ENCODE data around the gene BMP7. TPM values are rescaled to one million over a fixed set of nuclear protein-coding genes. Genes with fewer than 3 reads are reported as not detected.

Gene BMP7
- total RNA-seq, 2 donors from 2014 or later = not detected

DNA sequence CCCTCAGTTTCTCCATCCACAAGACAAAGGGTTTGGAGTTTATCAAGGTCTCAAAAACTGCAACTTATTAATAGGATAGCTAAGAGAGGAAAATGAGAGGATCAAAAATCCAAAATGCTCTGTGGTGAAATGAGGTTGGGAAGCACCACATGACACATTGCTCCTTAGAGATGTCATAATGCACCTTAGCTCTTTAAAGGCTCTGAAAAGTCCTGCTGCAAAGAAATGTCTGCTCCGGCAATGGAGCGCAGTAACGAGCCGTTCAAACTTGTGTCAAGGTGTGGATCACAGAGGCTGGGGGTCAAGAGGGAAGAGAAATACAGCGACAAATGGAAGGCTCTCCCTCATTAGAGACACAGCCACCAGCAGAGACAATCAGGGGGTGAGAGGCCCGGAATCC, 53.1 kb downstream of the BMP7 start:
- H3K27me3 Mint-ChIP-seq = peaks cover 14% of the 10 kb centered on the region
- H3K9me3 Mint-ChIP-seq = no peaks in the 10 kb centered on the region
- H3K4me3 Mint-ChIP-seq = no peak overlapping the region
- ATAC-seq (replicated peaks) = no peak
- no peaks in the 10 kb centered on the region for H3K4me1 Mint-ChIP-seq
- H3K36me3 Mint-ChIP-seq (ENCODE audit: low read depth) = no peaks in the 10 kb centered on the region
- no peak overlapping the region for H3K27ac Mint-ChIP-seq

GRCh38 chr20:57212534-57213276, 53.7 kb downstream of the BMP7 start:
- ATAC-seq (replicated peaks) = no peak
- Mint-ChIP-seq H3K9me3 (no peaks in the 10 kb centered on the region), H3K4me1 (no peaks in the 10 kb centered on the region), H3K27ac (no peak overlapping the region), H3K36me3 (ENCODE audit: low read depth) (no peaks in the 10 kb centered on the region), H3K27me3 (peaks cover 14% of the 10 kb centered on the region), H3K4me3 (no peak overlapping the region)

GRCh38 chr20:57211908-57212533, 54.4 kb downstream of the BMP7 start:
- ATAC-seq (replicated peaks) = no peak
- no peaks in the 10 kb centered on the region for H3K36me3 Mint-ChIP-seq (ENCODE audit: low read depth)
- no peak overlapping the region for H3K27ac Mint-ChIP-seq

DNA sequence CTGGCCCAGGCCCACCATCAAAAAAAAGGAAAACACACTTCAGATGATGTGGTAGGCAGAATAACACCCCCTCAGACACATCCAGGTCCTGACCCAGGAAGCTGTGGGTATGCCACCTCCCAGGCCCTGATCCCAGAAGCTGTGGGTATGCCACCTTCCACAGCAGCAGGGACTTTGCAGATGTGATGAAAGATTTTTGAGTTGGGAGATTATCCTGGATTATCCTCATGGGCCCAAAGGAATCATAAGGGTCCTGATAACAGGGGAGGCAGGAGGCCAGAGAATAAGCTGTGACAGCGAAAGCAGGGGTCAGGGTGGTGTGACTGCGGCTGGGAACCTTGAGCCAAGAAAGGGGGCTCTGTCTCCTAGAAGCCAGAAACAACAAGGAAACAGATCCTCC, 55.0 kb downstream of the BMP7 start:
- Mint-ChIP-seq H3K36me3 (ENCODE audit: low read depth) (no peaks in the 10 kb centered on the region), H3K27ac (no peak overlapping the region), H3K27me3 (peaks cover 14% of the 10 kb centered on the region), H3K4me1 (no peaks in the 10 kb centered on the region), H3K9me3 (peaks cover 3% of the 10 kb centered on the region), H3K4me3 (no peak overlapping the region)
- ATAC-seq (replicated peaks) = no peak

More at GRCh38 chr20:57211908-57212533, 54.4 kb downstream of the BMP7 start:
- H3K27me3 Mint-ChIP-seq = peaks cover 14% of the 10 kb centered on the region
- H3K4me3 Mint-ChIP-seq = no peak overlapping the region
- peaks cover under 1% of the 10 kb centered on the region for H3K9me3 Mint-ChIP-seq
- H3K4me1 Mint-ChIP-seq = no peaks in the 10 kb centered on the region

DNA sequence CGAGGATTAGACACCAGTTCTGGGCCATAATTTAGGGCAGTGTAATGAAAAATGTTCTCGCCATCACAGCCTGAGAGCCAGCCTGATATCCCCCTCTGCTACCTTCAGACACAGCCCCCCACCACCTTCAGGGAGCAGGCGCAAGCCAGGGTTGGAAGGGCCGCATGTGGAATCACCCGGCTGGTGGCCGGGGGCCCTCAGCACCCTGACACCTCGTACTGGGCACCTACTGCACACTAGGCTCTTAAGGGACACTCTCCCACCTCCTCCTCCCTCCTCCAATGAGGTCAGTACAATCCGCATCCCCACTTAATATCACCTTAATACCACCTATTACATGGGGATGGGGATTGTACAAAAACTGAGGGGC, 55.5 kb downstream of the BMP7 start:
- H3K36me3 Mint-ChIP-seq (ENCODE audit: low read depth) = no peaks in the 10 kb centered on the region
- H3K27me3 Mint-ChIP-seq = peaks cover 14% of the 10 kb centered on the region
- H3K27ac Mint-ChIP-seq = no peak overlapping the region
- H3K4me3 Mint-ChIP-seq = no peak overlapping the region
- no peaks in the 10 kb centered on the region for H3K4me1 Mint-ChIP-seq
- no peak for ATAC-seq (replicated peaks)
- peaks cover 3% of the 10 kb centered on the region for H3K9me3 Mint-ChIP-seq

DNA sequence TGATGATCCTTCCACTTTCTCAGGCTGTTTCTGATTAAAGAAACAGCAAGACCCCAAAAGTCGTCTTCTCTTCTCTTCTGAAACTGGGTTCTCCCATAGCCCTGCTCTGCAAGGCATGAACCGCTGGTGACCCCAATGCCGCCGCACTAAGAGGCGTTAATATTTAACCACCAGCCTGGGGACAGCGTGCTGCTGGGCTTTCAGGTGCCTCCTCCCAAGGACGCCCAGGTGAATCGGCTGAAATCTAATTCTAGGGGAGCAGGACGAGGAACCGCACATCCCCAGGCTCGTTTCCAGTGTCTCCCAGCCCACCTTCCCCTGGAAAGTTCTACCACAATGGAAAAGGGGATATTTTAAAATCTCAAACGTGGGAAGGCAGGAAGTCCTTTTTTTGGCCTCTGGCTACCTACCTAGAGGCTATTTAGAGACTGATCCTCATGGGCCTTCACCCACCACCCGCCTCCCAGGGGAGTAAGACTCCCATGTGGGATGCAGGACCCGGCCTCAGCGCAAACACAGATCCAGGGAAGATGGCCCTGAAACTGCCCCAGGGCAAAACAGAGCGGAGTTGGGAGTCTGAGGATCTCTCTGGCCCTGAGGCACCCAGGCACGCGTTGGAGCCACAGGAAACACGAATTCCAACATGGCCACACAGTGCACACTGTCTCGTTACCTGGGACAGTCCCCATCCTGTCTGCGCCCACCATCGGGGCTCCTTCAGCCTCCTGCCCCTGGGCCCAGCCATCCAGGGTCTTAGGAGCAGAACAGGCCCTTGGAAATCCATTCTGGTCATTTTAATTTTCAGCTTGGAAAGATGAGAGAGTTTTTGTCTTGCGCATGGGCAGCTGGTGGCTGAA, 56.2 kb downstream of the BMP7 start:
- Mint-ChIP-seq H3K27ac (no peak overlapping the region), H3K4me3 (no peak overlapping the region), H3K36me3 (ENCODE audit: low read depth) (no peaks in the 10 kb centered on the region), H3K27me3 (peaks cover 14% of the 10 kb centered on the region), H3K9me3 (peaks cover 3% of the 10 kb centered on the region), H3K4me1 (no peaks in the 10 kb centered on the region)
- ATAC-seq (replicated peaks) = no peak

- no peak overlapping the region for H3K4me3 Mint-ChIP-seq
- peaks cover 11% of the 10 kb centered on the region for H3K27me3 Mint-ChIP-seq
- no peak overlapping the region for H3K27ac Mint-ChIP-seq
- H3K4me1 Mint-ChIP-seq = no peaks in the 10 kb centered on the region
- no peaks in the 10 kb centered on the region for H3K36me3 Mint-ChIP-seq (ENCODE audit: low read depth)
- no peak for ATAC-seq (replicated peaks)
- peaks cover 3% of the 10 kb centered on the region for H3K9me3 Mint-ChIP-seq
Measured at GRCh38 chr20:57209413-57209812, 57.0 kb downstream of the BMP7 start.

- Mint-ChIP-seq H3K36me3 (ENCODE audit: low read depth) (no peaks in the 10 kb centered on the region), H3K9me3 (peaks cover 3% of the 10 kb centered on the region), H3K4me3 (no peak overlapping the region), H3K27ac (no peak overlapping the region), H3K27me3 (peaks cover 10% of the 10 kb centered on the region), H3K4me1 (no peaks in the 10 kb centered on the region)
- ATAC-seq (replicated peaks) = peak; percentile 56
Measured at GRCh38 chr20:57208198-57208597, 58.2 kb downstream of the BMP7 start.

- Mint-ChIP-seq H3K4me1 (no peaks in the 10 kb centered on the region), H3K27me3 (peaks cover 10% of the 10 kb centered on the region), H3K9me3 (peaks cover 3% of the 10 kb centered on the region), H3K4me3 (no peak overlapping the region), H3K36me3 (ENCODE audit: low read depth) (no peaks in the 10 kb centered on the region), H3K27ac (no peak overlapping the region)
- no peak for ATAC-seq (replicated peaks)
Measured at GRCh38 chr20:57207251-57207650, 59.2 kb downstream of the BMP7 start.

- Mint-ChIP-seq H3K9me3 (peaks cover 3% of the 10 kb centered on the region), H3K27me3 (peaks cover 9% of the 10 kb centered on the region)
Measured at GRCh38 chr20:57205606-57206219, 60.7 kb downstream of the BMP7 start.

GRCh38 chr20:57203986-57204385, 62.5 kb downstream of the BMP7 start:
- no peak for ATAC-seq (replicated peaks)
- Mint-ChIP-seq H3K27me3 (peaks cover 4% of the 10 kb centered on the region), H3K27ac (no peak overlapping the region), H3K4me1 (no peaks in the 10 kb centered on the region), H3K36me3 (ENCODE audit: low read depth) (no peaks in the 10 kb centered on the region), H3K9me3 (peaks cover 3% of the 10 kb centered on the region), H3K4me3 (no peak overlapping the region)

More at GRCh38 chr20:57205606-57206219, 60.7 kb downstream of the BMP7 start:
- Mint-ChIP-seq H3K27ac (no peak overlapping the region), H3K36me3 (ENCODE audit: low read depth) (no peaks in the 10 kb centered on the region), H3K4me1 (no peaks in the 10 kb centered on the region), H3K4me3 (no peak overlapping the region)
- no peak for ATAC-seq (replicated peaks)

DNA sequence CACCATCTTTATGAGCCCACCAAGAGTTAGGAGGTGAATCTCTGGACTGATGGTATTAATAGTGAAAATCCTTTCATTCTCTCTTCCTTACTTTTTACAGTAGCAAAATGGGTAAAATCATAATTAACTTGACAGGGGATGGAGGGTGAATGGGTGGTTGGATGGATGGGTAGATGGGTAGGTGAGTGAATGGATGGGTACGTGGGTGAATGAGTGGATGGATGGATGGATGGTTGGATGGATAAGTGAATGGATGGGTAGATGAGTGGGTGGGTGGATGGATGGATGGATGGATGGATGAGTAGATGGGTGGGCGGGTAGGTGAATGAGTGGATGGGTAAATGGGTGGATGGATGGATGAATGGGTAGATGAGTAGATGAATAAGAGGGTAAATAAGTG, 63.2 kb downstream of the BMP7 start:
- H3K27me3 Mint-ChIP-seq = peaks cover 4% of the 10 kb centered on the region
- ATAC-seq (replicated peaks) = no peak
- no peaks in the 10 kb centered on the region for H3K4me1 Mint-ChIP-seq
- no peak overlapping the region for H3K4me3 Mint-ChIP-seq
- no peak overlapping the region for H3K27ac Mint-ChIP-seq
- H3K9me3 Mint-ChIP-seq = peaks cover 3% of the 10 kb centered on the region
- no peaks in the 10 kb centered on the region for H3K36me3 Mint-ChIP-seq (ENCODE audit: low read depth)

DNA sequence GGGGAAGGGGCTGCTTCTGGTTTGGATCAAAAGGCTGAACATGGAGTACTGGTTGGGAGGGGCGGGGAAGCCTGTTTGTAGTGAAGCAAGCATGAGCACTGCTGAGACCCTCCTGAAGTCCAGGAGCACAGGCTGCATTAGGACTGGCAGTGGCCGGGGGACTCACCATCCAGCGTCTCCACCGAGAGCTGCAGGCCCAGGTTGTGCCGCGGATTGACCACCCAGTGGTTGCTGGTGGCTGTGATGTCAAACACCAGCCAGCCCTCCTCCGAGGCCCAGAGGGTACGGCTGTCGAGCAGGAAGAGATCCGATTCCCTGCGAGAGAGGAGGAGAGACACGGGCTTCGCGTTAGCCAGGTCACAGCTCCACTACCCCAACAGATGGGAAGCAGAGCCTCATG, 64.1 kb downstream of the BMP7 start:
- no peaks in the 10 kb centered on the region for H3K36me3 Mint-ChIP-seq (ENCODE audit: low read depth)
- no peak overlapping the region for H3K4me3 Mint-ChIP-seq
- peaks cover 3% of the 10 kb centered on the region for H3K9me3 Mint-ChIP-seq
- no peak overlapping the region for H3K27ac Mint-ChIP-seq
- ATAC-seq (replicated peaks) = no peak
- peaks cover 4% of the 10 kb centered on the region for H3K27me3 Mint-ChIP-seq
- no peaks in the 10 kb centered on the region for H3K4me1 Mint-ChIP-seq

GRCh38 chr20:57200882-57201695, 65.4 kb downstream of the BMP7 start:
- H3K27ac Mint-ChIP-seq = no peak overlapping the region
- H3K4me3 Mint-ChIP-seq = no peak overlapping the region
- ATAC-seq (replicated peaks) = no peak
- no peaks in the 10 kb centered on the region for H3K36me3 Mint-ChIP-seq (ENCODE audit: low read depth)
- H3K9me3 Mint-ChIP-seq = no peaks in the 10 kb centered on the region
- H3K27me3 Mint-ChIP-seq = peaks cover 4% of the 10 kb centered on the region
- no peaks in the 10 kb centered on the region for H3K4me1 Mint-ChIP-seq
